Renal cortex interstitium (tissue), 15 donors: ENCODE measurements around the gene LRCH2. TPM values are rescaled to one million over a fixed set of nuclear protein-coding genes. Genes with fewer than 3 reads are reported as not detected.

Source experiments
- DNase-seq, 11 donors: peaks; one replicate each; pipeline ENCODE4 v3.0.0-alpha.2; 2013; ENCODE audit warnings: low read depth in 9 of 11, low spot score in 4 of 11; ENCODE audit errors: extremely low read depth in 1 of 11
- long read RNA-seq, 16 experiments: transcript quantifications; one replicate each; lab custom pipeline, GENCODE V29; 2026
- polyA plus RNA-seq, 3 donors: library from polyadenylated mRNA; unstranded; fragments of 120-200 nt; gene quantifications; one replicate each; pipeline ENCODE4 v1.2.1, GENCODE V29; 2013; ENCODE audit not compliant: insufficient read length in 3 of 3

Gene LRCH2, protein sequence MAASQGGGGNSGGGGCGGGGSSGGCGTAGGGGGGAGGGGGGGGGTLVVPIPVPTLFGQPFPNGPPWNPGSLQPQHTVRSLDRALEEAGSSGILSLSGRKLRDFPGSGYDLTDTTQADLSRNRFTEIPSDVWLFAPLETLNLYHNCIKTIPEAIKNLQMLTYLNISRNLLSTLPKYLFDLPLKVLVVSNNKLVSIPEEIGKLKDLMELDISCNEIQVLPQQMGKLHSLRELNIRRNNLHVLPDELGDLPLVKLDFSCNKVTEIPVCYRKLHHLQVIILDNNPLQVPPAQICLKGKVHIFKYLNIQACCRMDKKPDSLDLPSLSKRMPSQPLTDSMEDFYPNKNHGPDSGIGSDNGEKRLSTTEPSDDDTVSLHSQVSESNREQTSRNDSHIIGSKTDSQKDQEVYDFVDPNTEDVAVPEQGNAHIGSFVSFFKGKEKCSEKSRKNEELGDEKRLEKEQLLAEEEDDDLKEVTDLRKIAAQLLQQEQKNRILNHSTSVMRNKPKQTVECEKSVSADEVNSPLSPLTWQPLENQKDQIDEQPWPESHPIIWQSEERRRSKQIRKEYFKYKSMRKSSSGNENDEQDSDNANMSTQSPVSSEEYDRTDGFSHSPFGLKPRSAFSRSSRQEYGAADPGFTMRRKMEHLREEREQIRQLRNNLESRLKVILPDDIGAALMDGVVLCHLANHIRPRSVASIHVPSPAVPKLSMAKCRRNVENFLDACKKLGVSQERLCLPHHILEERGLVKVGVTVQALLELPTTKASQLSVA
- 10 to 100 TPM; 11.5 to 14.1 (median 13.7) TPM for polyA plus RNA-seq
- long read RNA-seq, donor 1 = 0 reads
- long read RNA-seq, donor 2 = 0 reads
- long read RNA-seq, donor 3, full-length matches to known transcripts = 1 of 1 reads
- long read RNA-seq, donor 3, partial matches to known transcripts = 0 of 1 reads
- long read RNA-seq, donor 3, other reads (novel, unspliced or antisense) = 0 of 1 reads
- long read RNA-seq, donor 4, full-length matches to known transcripts = 3 of 3 reads
- long read RNA-seq, donor 4, partial matches to known transcripts = 0 of 3 reads
- long read RNA-seq, donor 4, other reads (novel, unspliced or antisense) = 0 of 3 reads
- long read RNA-seq, donor 5, full-length matches to known transcripts = 4 of 4 reads
- long read RNA-seq, donor 5, partial matches to known transcripts = 0 of 4 reads
- long read RNA-seq, donor 5, other reads (novel, unspliced or antisense) = 0 of 4 reads
- long read RNA-seq, donor 6 = 0 reads
- long read RNA-seq, donor 7 = 0 reads
- long read RNA-seq, donor 8 = 0 reads
- long read RNA-seq, donor 9 = 0 reads
- long read RNA-seq, donor 10, full-length matches to known transcripts = 1 of 1 reads
- long read RNA-seq, donor 10, partial matches to known transcripts = 0 of 1 reads
- long read RNA-seq, donor 10, other reads (novel, unspliced or antisense) = 0 of 1 reads
- long read RNA-seq, donor 11, full-length matches to known transcripts = 1 of 1 reads
- long read RNA-seq, donor 11, partial matches to known transcripts = 0 of 1 reads
- long read RNA-seq, donor 11, other reads (novel, unspliced or antisense) = 0 of 1 reads
- long read RNA-seq, donor 12 = 0 reads
- long read RNA-seq, donor 13, full-length matches to known transcripts = 2 of 2 reads
- long read RNA-seq, donor 13, partial matches to known transcripts = 0 of 2 reads
- long read RNA-seq, donor 13, other reads (novel, unspliced or antisense) = 0 of 2 reads
- long read RNA-seq, donor 14 = 0 reads
- long read RNA-seq, donor 15, full-length matches to known transcripts = 1 of 1 reads
- long read RNA-seq, donor 15, partial matches to known transcripts = 0 of 1 reads
- long read RNA-seq, donor 15, other reads (novel, unspliced or antisense) = 0 of 1 reads
- long read RNA-seq, donor 16, full-length matches to known transcripts = 1 of 1 reads
- long read RNA-seq, donor 16, partial matches to known transcripts = 0 of 1 reads
- long read RNA-seq, donor 16, other reads (novel, unspliced or antisense) = 0 of 1 reads

DNA sequence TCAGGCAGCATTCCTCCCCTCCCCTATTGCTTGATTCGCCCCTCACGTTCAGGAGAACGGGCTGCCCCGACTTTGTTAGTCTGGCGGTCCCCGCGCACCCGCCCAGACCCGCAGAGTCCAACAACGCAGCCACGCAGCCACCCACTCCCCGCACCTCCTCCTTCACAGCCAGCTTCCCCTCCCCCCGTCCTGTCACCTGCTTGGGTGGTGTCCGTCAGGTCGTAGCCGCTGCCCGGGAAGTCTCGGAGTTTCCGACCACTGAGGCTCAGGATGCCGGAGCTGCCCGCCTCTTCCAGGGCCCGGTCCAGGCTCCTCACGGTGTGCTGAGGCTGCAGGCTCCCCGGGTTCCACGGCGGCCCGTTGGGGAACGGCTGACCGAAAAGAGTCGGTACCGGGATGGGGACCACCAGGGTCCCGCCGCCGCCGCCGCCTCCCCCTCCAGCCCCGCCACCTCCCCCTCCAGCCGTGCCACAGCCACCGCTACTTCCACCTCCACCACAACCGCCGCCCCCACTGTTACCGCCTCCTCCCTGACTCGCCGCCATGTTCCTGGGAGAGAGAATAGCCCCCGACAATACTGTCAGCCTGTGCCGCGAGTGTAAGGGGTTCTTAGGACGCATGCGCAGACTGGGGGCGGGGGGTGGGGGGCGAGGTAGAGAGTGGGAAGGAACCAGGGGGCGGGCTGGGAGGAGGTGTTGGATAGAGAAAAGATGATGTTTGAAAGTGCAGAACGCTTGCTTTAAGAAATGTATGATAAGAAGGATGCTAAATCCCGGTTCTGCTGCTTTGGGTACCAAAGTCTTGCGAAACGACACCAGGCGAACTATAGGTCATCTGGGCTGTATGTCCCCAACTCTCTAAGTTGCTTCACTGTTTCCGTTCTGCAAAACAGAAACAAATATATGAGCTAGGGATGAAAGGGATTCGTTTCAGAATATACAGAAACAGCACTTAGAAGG is at the start of gene LRCH2:
Gene LRCH2 (minus strand): TSS at position 600 of the 959 bp plus-strand sequence. CDS start 55 bp downstream, at position 545.
- DNase-seq = peak in 5 of 11 donors; percentile 36 to 61 (median 50)

DNA sequence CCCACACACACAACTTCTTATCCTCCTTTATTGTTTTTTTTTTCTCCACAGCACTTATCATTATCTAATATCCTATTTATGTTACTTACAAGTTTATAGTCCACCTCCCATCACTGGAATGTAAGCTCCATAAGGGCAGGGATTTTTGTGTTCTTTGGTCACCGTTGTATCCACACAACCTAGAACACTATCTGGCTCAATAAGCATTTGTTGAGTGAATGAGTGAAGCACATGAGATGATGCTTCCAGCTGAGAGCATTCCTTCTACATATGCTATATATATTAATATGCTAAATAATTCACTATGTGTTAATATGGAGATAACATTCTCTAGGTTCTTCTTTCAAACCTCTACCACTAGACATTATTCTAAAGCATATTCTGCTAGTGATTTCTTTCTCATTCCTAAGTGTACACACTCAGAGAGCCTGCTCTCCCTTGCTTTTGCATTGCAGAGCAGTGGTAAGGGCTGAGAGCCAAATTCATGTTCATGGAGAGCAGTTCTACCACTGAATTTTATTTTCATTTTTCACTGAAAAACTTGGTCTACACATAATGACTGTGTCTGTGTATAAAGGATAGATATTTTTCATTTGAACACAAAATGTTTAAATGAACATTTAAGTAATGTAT is 35.3 kb upstream of the LRCH2 start:
- DNase-seq = no peak

DNA sequence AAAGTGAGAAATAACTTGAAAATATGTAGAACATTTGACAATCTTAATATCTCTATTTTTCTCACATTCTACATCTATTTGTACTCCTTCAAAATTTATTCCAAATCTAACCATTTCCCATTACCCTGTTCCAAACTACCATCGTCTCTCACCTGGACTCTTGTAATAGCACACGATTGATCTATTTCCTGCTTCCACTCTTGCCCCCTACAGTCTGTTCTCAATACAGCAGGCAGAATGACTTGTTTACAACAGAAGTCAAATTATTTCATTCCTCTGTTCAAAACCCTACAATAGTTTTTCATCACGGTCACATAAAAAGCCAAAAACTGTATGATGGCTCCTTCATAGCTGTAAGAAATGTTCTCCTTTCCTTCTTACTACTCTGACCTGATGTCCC is 34.5 kb upstream of the LRCH2 start:
- no peak for DNase-seq

DNA sequence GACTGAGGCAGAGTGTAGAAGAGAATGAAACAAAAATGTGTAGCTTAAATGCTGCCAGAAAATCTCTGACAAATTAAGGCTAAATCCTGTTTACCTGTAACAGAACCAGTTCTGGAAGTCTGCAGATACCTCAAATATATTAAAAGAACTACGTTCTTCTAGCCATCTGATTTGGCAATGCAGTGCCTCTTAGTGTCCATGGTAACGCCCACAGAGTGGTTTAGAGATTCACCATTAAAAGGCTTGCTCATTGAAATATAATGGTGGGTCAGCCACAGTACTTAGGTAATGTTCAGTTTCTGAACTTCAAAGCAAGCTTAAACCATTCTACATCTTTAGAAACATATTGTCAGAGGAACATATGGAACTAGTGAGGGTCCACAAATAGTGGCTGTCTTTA is 32.4 kb upstream of the LRCH2 start:
- no peak for DNase-seq

DNA sequence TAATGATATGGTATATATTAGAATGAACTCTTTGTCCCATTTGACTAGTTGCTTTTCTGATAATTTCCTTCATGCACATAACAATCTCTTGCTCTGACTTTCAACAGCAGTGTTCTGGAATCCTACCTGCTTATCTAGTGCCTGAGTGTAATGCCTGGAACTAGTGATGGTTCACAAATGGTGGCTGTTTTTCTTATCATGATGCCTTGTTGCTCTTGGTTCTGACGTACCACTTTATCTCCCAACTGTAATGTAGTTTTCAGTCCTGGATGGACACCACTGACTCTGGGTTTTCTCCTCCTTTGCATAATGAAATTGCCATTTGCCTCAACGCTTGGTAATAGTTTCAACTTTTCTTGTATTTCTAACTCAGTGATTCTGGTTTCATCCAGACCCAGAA is 30.1 kb upstream of the LRCH2 start:
- no peak for DNase-seq

DNA sequence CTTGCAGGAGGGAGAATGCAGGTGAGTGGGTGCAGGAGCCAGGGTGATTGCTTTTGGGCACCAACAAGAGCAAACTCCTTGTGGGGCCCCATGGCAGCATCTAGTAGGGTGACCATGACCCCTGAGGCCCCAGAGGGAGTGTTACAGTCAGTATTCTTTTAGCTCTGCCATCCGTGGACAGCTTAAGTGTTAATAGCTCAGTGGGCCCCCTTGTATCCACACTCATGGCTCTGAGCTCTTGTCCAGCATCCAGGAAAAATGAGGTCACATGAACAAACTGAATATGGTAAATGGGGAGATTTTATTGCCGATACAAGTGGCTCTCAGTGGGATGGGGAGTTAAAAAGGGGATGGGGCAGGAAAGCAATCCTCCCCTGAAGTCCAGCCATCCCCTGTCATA is 27.3 kb upstream of the LRCH2 start:
- no peak for DNase-seq

DNA sequence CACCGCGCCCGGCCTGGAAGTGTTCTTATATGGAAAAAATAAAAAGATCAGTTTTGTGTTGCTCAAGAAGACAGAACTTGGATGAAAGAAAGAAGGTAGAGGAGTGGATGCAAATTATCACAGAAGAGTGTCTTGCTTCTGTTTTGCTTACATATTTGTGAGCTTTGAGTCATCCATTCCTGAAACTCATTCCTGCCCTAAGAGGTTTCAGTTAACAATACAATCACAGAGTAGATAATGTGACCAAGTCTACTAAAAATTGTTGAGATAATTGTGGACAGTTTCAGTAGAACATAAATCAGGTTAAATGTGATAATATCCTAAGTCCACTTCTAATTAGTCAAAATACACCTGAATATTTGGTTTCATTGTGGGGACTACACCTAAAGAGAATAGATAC is 26.4 kb upstream of the LRCH2 start:
- no peak for DNase-seq

DNA sequence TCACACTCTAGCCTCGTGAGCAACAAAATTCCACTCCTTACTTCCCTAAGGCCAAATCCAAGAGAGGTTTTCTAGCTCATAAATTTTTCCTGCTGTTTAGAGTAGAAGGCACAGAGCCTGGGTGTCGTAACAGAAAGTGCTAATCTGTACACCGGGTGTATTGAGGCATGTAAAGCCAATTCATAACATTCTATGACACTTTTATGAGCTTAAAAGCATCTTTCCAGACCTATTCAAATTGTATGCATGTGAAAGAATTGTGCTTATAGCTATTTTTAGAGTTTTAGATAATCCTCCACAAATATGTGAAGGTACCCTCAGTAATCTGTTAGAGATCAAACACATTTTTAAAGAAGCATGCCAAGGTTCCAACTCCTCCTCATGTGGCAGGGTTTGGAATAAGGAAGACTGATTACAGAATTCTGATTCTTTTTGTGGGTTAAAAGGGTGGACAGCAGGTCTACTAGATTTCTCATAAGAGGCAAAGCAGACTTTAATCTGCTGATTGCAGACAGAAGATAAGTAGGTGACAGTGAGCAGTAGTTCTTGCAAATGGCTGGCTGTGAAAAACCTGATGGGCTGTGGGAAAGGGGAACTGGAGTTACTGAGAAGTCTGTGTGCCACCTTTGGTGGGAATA is 25.5 kb upstream of the LRCH2 start:
- DNase-seq = peak in 3 of 11 donors; percentile 6 to 19 (median 17)

DNA sequence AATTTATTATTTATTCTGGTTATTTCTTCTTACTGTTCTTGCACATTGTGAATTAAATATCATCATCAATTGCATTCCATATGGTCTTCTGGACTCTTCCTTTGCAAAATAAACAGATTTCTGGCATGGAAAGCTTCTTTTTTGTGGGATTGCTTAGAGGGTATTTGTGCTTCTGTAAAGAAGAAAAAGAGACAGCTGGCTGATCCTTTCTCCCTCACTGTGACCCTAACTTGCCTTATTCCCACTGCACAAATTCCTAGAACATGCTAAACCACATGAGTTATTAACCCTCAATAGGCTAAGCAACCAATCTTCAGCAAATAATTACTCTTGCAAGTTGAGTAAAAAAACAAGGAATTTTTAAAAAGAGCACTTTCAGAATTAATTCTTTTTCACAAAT is 23.8 kb upstream of the LRCH2 start:
- no peak for DNase-seq

DNA sequence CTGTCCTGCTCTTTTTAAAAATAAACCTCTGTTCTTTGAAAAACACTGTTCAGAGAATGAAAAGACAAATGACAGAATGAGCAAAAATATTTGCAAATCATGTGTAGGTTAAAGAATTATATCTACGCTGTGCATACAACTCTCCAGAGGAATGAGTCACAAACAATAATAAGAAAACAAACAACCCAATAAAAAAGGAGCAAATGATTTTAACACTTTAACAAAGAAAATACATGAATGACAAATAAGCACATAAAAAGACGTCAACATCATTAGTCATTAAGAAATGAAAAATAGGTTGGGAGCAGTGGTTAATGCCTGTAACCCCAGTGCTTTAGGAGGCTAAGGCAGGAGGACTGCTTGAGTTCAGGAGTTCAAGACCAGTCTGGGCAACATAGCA is 21.1 kb upstream of the LRCH2 start:
- no peak for DNase-seq

DNA sequence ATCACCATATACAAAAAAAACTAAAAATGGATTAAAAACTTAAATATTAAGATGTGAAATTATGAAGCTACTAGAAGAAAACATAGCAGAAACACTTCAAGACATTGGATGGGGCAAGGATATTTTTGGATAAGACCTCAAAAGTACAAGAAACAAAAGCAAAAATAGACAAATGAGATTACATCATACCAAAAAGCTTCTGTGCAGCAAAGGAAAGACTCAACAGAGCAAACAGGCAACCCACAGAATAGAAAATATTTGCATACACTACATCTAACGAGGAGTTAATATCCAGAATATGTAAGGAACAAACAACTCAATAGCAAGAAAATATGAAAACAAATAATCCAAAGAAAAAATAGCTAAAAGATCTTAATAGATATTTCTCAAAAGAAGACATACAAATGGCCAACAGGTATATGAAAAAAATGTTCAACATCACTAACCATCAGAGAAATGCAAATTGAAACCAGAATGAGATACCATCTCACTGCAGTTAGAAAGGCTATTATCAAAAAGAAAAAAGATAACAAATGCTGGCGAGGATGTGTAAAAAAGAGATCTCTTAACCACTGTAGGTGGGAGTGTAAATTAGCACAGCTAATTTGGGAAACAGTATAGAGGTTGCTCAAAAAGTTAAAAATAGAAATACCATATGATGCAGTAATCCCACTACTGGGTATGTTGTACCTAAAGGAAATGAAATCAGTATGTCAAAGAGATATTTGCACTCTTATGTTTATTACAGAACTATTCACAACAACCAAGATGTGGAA is 17.8 kb upstream of the LRCH2 start:
- no peak for DNase-seq

DNA sequence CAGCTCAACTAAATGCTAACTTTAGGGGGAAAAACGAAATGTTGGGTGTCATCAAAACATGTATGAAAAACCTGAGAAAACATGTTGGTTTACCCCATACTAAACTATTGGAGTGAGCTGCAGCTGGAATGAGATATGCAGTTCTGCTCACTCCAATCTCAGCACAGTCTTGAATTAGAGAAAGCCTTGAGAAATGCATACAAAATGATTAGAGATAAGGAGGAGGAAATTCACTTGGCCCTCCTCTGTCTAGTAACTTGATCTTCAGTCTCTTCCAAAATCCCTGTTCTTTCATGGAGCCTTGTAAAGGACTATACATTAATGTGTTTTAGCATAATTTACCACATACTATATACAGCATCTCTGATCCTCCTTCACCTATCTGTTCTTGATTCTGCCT is 3.2 kb upstream of the LRCH2 start:
- no peak for DNase-seq

DNA sequence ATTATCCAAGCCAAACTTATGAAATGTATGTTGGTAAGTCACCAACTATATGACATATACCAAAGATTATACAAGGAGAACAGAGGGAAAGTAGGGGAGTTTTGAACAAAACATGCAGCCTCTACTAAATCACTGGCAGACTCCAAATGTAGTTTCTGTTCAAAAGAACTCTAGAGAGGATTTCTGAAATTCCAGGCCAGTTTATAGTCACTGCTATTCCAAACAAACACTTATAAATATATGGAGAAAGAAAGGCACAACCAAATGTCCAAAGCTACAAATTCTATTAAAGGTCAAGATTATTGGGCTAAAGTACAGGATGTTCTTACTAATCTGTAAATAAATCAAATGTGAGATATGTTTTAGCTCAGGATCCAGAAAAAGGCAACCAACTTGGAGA is 2.7 kb upstream of the LRCH2 start:
- DNase-seq = no peak

DNA sequence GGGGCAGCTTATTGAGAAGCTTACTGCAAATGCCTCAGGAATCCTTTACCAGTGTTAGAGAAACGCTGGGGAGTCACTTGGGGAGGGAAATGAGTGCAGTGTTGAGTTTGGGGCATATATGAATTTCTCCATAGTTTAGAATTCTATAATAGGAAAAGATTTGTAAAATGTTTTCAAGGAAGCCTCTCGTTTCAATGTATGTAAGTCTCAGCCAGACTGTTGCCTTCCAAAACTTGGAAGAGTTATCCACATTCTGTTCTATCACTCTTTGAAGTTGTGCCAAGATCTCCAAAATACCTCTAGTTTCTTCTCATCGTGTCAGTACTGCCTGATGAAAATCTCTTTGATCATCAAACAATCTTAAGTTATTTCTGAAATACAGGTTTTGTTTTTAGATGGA is 565 bp upstream of the LRCH2 start:
- DNase-seq = no peak

DNA sequence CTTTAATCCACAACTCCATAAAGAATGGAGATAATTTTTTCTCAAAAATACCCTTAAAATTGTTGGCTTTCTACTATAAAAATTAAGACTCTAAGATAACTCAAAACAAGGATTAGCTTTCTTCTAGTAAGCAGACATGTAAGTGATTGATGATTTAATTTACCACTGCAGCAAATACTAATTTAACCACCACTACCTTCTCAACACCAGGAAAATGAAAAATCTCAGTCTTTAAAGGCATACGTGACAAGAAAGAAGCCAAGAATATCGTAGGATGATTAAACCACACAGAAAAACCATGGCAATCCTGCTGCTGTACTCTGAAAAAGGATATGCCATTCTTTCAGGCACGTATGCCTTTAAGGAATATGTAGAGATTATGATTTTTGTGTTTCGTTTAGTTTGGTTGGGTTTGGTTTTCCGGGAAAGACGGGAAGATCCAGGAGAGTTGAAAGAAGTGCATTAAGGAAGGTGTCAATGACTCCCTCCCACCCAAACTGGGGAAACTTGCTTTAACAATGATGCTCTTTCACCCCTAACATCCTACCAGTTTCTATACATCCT is 881 bp downstream of the LRCH2 start:
- no peak for DNase-seq
